Measurements from ENCODE around the gene PPP2R1B. TPM values are rescaled to one million over a fixed set of nuclear protein-coding genes. Genes with fewer than 3 reads are reported as not detected.

The PPP2R1B gene
- 44.3 and 50.2 TPM in 2 replicates for total RNA-seq

GRCh38 chr11:111765984-111766833 lies at the start of gene PPP2R1B:
Gene PPP2R1B, minus strand, starts transcription at chr11:111766389. Its CDS starts 28 bp downstream, at chr11:111766361.

Other genes with a start within 250 kb of the PPP2R1B start
- 16.9 and 30.2 TPM in 2 replicates for gene LAYN, start 225.7 kb downstream of the PPP2R1B start, total RNA-seq
- gene SIK2, start 163.9 kb downstream of the PPP2R1B start, total RNA-seq, result 5.6 and 10.4 TPM in 2 replicates
- 37.5 and 45.1 TPM in 2 replicates for gene ALG9, start 105.2 kb upstream of the PPP2R1B start, total RNA-seq
- gene FDXACB1, start 112.8 kb upstream of the PPP2R1B start, total RNA-seq, result 2.0 and 5.2 TPM in 2 replicates
- gene CFAP68, start 113.2 kb upstream of the PPP2R1B start, total RNA-seq, result 7.3 and 7.9 TPM in 2 replicates
- gene CRYAB, start 145.4 kb upstream of the PPP2R1B start, total RNA-seq, result 41.2 and 44.7 TPM in 2 replicates
- gene HSPB2, start 146.3 kb upstream of the PPP2R1B start, total RNA-seq, result 0.28 and 0.77 TPM in 2 replicates
- 0.38 and 1.4 TPM in 2 replicates for gene C11orf52, start 152.5 kb upstream of the PPP2R1B start, total RNA-seq
- gene DIXDC1, start 171.0 kb upstream of the PPP2R1B start, total RNA-seq, result 12.5 and 22.3 TPM in 2 replicates